HG03108 (cell line): Measurements from ENCODE around the gene CFAP299.

Experiments
- ATAC-seq: cut with Tn5 transposase; IDR thresholded peaks from one replicate; pipeline ENCODE4 v1.9.1; 2021; ENCODE audit warnings: moderate library complexity; ENCODE audit not compliant: unreplicated experiment

Gene CFAP299

GRCh38 chr4:80495865-80496264 is 160.3 kb downstream of the CFAP299 start:
- ATAC-seq = no peak

- no peak for ATAC-seq
Observed at GRCh38 chr4:80498725-80499124, 163.2 kb downstream of the CFAP299 start.

GRCh38 chr4:80500613-80501012 is 165.1 kb downstream of the CFAP299 start:
- ATAC-seq = no peak

- ATAC-seq = no peak
Observed at GRCh38 chr4:80507077-80507476, 171.5 kb downstream of the CFAP299 start.

- ATAC-seq = peak; percentile 73
Observed at GRCh38 chr4:80507507-80507906, 172.0 kb downstream of the CFAP299 start.

- ATAC-seq = no peak
Observed at GRCh38 chr4:80515496-80515895, 180.0 kb downstream of the CFAP299 start.

GRCh38 chr4:80521438-80521837 is 185.9 kb downstream of the CFAP299 start:
- ATAC-seq = no peak

- no peak for ATAC-seq
Observed at GRCh38 chr4:80526697-80527096, 191.2 kb downstream of the CFAP299 start.

- no peak for ATAC-seq
Observed at GRCh38 chr4:80529026-80529425, 193.5 kb downstream of the CFAP299 start.

- no peak for ATAC-seq
Observed at GRCh38 chr4:80532674-80533333, 197.3 kb downstream of the CFAP299 start.

GRCh38 chr4:80535551-80535950 is 200.0 kb downstream of the CFAP299 start:
- no peak for ATAC-seq

- ATAC-seq = no peak
Observed at GRCh38 chr4:80538276-80538926, 202.9 kb downstream of the CFAP299 start.

GRCh38 chr4:80539190-80539589 is 203.7 kb downstream of the CFAP299 start:
- no peak for ATAC-seq

GRCh38 chr4:80540349-80540748 is 204.8 kb downstream of the CFAP299 start:
- no peak for ATAC-seq

GRCh38 chr4:80540785-80541469 is 205.4 kb downstream of the CFAP299 start:
- peak; percentile 87 for ATAC-seq

- ATAC-seq = no peak
Observed at GRCh38 chr4:80542747-80543146, 207.2 kb downstream of the CFAP299 start.

- no peak for ATAC-seq
Observed at GRCh38 chr4:80560337-80560736, 224.8 kb downstream of the CFAP299 start.

- no peak for ATAC-seq
Observed at GRCh38 chr4:80566203-80566872, 230.8 kb downstream of the CFAP299 start.

GRCh38 chr4:80568891-80569290 is 233.4 kb downstream of the CFAP299 start:
- no peak for ATAC-seq

GRCh38 chr4:80576796-80577195 is 241.3 kb downstream of the CFAP299 start:
- ATAC-seq = no peak

- ATAC-seq = no peak
Observed at GRCh38 chr4:80578001-80578400, 242.5 kb downstream of the CFAP299 start.

- no peak for ATAC-seq
Observed at GRCh38 chr4:80585542-80585941, 250.0 kb downstream of the CFAP299 start.
